Measurements from ENCODE around the gene NGDN.

Gene NGDN

DNA sequence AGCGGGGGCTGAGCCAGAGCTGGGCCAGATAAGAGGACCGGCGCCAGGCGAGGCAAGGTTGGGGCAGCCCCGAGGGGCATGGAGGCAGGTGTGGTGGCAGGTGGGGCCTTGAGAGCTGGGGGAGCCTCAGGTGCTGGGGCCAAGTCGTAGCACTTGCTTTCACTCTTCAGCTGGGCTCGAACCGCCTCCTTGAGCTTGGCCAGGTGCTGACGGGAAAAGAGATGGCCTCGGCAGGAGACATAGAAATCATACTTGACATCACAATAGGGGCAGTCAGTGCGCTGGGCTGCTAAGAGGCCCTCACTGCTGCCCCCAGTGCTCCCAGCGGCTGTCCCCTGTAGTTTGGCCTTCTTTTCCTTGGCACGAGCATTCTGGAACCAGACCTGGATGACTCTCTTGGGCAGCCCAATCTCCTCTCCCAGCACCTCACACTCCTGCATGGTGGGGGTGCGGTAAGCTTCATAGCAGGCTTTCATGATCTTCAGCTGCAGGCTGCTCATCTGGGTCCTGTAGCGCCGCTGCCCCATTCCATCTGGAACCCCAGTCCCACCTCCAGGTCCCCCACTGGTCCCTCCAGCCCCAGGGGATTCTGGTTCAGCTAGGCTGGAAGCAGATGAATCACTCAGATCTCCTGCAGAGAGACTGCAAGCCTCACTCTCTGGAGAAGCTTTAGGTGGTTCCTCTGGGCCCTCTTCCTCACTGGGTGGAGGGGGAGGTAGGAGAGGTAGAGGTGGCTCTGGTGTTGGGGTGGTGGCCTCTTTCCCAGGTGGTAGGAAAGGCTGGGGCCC lies 53.9 kb downstream of the NGDN start:
- DNase-seq (ENCODE audit: low read depth) = no peak

DNA sequence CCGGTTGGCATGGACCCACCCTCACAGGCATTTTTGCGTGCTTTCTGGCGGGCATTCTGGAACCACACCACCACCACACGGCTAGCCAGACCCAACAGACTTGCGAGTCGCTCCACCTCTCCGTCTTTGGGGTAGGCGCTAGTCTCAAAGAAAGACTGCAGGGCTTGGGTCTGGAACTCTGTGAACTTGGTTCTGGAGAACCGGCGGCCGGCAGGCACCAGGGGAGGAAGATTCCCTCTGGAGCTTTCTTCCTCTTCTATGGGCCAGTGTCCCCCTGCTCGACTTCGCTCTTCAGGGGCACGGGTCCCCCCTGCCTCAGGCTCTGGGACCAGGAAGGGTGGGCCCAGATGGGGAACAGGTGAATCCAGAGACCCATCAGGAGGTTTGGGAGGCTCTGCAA lies 55.5 kb downstream of the NGDN start:
- no peak for DNase-seq (ENCODE audit: low read depth)

DNA sequence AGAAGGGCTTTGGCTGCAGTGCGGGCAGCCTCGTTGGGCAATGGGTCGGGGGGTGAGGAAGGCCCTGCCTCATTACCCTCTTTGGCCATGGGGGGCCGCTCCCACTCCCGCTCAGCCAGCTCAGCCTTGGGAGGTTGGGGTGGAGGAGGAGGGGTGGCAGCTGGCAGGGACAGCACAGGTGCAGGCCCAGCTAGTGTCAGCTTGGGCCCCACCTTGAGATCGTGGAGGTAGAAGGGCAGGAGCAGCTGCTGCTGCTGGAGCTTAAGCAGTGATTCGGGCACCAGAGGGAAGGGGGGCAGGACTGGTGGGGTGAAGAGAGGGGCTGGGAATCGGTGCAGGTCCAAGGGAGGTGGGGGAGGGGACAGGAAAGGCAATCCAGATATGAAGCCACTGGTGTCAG lies 56.1 kb downstream of the NGDN start:
- DNase-seq (ENCODE audit: low read depth) = no peak
